Measurements from ENCODE around the gene NUP37.
A peak's percentile ranks its signal among the peaks of the same experiment; 100 is the strongest.

Gene NUP37

DNA sequence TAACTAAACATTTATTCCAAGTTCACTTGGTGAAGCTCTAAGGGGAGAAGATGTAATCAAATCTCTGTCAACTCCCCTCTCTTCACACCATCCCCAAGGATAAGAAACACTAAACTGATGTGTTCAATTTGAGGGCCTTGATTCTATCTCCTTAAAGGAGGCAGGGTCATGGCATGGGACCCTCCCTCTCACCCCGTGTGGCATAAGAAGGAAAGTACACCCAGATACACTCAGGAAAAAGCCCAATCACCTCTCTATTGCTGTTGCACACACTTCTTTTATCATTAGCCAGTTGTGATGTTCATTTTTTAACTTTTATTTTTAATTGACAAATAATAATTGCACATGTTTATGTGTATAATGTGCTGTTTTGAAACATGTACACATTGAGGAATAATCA, 93.2 kb downstream of the NUP37 start:
- intact Hi-C loops (cut with DNase I; ENCODE audit: low total_unique reads) = no loop called here
- Histone ChIP-seq H3K4me1 (peaks cover 0 to 16% (median 0%) of the 10 kb centered on the region in 4 donors), H3K27ac (no peak overlapping the region), H3K9me3 (no peaks in the 10 kb centered on the region), H3K4me3 (no peak overlapping the region), H3K27me3 (no peaks in the 10 kb centered on the region), H3K36me3 (peaks cover 0 to 12% (median 12%) of the 10 kb centered on the region in 3 donors)
- no peak for DNase-seq
- TF ChIP-seq, protein P1, sequence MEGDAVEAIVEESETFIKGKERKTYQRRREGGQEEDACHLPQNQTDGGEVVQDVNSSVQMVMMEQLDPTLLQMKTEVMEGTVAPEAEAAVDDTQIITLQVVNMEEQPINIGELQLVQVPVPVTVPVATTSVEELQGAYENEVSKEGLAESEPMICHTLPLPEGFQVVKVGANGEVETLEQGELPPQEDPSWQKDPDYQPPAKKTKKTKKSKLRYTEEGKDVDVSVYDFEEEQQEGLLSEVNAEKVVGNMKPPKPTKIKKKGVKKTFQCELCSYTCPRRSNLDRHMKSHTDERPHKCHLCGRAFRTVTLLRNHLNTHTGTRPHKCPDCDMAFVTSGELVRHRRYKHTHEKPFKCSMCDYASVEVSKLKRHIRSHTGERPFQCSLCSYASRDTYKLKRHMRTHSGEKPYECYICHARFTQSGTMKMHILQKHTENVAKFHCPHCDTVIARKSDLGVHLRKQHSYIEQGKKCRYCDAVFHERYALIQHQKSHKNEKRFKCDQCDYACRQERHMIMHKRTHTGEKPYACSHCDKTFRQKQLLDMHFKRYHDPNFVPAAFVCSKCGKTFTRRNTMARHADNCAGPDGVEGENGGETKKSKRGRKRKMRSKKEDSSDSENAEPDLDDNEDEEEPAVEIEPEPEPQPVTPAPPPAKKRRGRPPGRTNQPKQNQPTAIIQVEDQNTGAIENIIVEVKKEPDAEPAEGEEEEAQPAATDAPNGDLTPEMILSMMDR (IDR thresholded peaks at IDR 0.05) = no peak

GRCh38 chr12:102024765-102025164, 95.1 kb downstream of the NUP37 start:
- Histone ChIP-seq H3K27me3 (no peaks in the 10 kb centered on the region), H3K36me3 (peaks cover 0 to 17% (median 12%) of the 10 kb centered on the region in 3 donors), H3K27ac (no peak overlapping the region), H3K4me3 (no peak overlapping the region), H3K4me1 (peaks cover 0 to 15% (median 0%) of the 10 kb centered on the region in 4 donors), H3K9me3 (no peaks in the 10 kb centered on the region)
- TF ChIP-seq, protein P1 (IDR thresholded peaks at IDR 0.05) = no peak
- DNase-seq = no peak
- intact Hi-C loops (cut with DNase I; ENCODE audit: low total_unique reads) = no loop called here

DNA sequence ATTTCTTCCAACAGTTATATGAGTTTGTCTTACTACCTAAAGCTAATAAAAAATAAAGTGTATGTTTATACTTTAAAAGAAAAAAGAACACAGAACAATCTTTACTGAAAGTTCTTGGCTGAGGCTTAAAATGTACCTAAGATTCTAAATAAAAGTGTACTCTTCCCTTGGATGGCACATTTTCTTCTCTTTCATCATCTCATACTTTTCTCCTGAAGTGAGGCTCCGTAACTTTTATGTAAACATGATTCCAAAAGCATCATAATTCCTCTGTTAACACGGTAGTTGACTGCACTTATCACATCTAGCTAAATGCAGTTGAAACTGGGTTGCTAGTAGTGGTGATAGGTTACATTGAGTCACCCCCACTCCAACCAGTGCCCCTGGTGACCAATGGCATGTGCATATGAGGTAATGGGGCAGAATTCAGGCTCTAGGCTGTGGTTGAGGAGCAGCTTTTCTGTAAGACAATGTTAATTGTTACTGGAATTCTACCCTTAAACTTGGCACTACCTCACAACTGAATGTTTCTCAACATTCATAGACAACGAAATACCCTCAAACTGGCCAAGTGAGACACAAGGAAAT, 96.5 kb downstream of the NUP37 start:
- TF ChIP-seq, protein P1 (IDR thresholded peaks at IDR 0.05) = no peak
- Histone ChIP-seq H3K27me3 (no peaks in the 10 kb centered on the region), H3K27ac (no peak overlapping the region)

More for the DNA sequence above, 96.5 kb downstream of the NUP37 start:
- peaks cover 5 to 23% (median 17%) of the 10 kb centered on the region in 3 donors for H3K36me3 ChIP-seq
- no peaks in the 10 kb centered on the region for H3K9me3 ChIP-seq
- no peak overlapping the region for H3K4me3 ChIP-seq
- peak in 1 of 2 donors; percentile 29 for DNase-seq
- H3K4me1 ChIP-seq = peaks cover 0 to 3% (median 0%) of the 10 kb centered on the region in 4 donors
- intact Hi-C loops (cut with DNase I; ENCODE audit: low total_unique reads) = no loop called here

Data from tibial artery (tissue), 4 donors.